Fibroblast of peridontal ligament (primary cell): ENCODE measurements around the gene DOK7.

ENCODE experiments used
- DNase-seq: peaks from one replicate; pipeline ENCODE4 v3.0.0-alpha.2; 2010; ENCODE audit errors: extremely low read depth

DOK7 gene, protein sequence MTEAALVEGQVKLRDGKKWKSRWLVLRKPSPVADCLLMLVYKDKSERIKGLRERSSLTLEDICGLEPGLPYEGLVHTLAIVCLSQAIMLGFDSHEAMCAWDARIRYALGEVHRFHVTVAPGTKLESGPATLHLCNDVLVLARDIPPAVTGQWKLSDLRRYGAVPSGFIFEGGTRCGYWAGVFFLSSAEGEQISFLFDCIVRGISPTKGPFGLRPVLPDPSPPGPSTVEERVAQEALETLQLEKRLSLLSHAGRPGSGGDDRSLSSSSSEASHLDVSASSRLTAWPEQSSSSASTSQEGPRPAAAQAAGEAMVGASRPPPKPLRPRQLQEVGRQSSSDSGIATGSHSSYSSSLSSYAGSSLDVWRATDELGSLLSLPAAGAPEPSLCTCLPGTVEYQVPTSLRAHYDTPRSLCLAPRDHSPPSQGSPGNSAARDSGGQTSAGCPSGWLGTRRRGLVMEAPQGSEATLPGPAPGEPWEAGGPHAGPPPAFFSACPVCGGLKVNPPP

DNA sequence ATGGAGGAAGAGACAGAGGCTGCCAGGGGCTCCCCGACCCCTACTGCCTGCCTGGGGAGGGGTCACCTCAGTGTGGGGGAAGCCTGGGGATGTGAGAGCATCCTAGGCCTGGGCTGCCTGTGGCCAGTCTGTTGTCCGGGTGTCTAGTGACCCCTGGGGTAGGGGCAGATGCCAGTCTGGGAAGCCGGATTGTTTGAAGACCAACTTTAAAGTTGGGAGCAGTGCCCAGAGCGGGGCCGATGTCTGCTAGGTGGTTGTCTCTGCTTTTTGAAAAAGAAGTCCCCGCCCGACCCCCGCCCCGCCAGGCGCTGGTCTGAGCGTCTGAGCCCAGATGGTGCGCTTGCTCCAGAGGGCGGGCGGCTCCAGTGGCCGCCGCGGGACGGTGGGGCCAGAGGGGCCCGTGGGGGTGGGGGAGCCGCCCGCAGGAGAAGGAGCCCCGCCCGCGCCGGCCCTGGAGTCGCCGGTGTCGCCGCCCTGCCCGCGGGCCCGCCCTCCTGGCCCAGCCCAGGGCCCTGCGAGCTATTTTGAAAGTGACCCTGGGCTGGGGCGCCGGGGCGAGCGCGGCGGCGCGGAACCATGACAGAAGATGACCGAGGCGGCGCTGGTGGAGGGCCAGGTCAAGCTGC, at the start of gene DOK7:
TSS of gene DOK7 (plus strand) at position 517 of the 626 bp plus-strand sequence. CDS start at position 587, 70 bp downstream.
- DNase-seq, result no peak

DNA sequence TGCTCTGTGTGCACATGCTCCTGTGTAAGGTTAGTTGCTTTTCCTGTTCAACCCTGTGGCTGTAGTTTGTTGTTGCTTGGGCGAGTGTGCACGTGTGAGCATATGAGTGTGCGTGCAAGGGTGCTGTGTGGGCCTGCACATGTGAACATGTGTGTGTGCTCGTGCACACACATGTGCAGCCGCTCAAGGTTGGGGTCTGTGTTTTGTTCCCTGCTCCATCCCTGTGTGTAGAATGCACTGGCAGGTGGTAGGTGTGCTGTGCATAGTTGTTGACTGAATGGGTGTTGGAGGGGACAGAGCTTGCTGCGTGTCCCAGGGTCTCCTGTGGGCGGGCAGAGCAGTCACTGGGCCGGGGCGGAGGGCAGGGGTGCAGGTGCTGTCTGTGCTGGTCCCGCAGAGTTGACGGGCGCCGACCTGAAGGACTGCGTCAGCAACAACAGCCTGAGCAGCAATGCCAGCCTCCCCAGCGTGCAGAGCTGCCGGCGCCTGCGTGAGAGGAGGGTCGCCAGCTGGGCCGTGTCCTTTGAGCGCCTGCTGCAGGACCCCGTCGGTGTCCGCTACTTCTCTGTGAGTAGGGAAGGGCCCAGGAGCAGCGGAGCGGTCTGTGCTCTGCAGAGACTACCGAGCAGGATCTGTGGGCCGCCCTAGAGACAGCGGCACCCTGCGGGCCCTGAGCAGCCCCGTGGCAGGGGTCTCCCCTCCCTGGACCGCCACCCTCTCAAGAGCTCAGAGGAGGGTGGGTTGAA, 49.3 kb upstream of the DOK7 start:
- DNase-seq, result no peak

DNA sequence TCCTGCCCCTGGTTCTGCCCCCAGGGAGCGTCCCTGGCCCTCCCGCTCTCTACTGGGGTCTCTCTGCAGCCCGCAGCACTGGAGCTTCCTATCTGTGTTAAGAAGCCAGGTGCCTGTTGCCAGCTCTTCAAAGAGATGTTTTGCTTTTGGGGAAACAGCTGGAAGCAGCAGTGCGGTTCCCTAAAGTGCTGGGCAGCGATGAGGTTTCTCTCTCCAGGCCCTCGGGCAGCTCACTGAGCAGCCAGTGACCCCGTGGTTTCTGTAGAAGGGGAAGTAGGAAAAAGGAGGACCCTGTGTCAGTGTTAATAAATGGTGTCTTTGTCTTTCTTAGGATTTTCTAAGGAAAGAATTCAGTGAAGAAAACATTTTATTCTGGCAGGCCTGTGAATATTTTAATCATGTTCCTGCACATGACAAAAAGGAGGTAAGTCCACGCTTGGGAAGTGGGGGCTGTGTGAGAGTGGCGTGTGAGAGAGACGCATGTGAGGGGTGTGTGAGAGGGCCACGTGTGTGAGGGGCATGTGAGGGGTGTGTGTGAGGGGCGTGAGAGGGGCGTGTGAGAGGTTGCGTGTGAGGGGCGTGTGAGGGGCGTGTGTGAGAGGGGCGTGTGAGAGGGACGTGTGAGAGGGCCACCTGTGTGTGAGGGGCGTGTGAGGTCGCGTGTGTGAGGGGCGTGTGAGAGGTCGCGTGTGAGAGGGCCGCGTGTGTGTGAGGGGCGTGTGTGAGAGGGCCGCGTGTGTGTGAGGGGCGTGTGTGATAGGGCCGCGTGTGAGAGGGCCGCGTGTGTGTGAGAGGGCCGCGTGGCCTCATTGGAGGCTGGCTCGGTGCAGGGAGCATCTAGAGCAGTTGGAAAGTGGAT, 48.5 kb upstream of the DOK7 start:
- DNase-seq, result no peak

DNA sequence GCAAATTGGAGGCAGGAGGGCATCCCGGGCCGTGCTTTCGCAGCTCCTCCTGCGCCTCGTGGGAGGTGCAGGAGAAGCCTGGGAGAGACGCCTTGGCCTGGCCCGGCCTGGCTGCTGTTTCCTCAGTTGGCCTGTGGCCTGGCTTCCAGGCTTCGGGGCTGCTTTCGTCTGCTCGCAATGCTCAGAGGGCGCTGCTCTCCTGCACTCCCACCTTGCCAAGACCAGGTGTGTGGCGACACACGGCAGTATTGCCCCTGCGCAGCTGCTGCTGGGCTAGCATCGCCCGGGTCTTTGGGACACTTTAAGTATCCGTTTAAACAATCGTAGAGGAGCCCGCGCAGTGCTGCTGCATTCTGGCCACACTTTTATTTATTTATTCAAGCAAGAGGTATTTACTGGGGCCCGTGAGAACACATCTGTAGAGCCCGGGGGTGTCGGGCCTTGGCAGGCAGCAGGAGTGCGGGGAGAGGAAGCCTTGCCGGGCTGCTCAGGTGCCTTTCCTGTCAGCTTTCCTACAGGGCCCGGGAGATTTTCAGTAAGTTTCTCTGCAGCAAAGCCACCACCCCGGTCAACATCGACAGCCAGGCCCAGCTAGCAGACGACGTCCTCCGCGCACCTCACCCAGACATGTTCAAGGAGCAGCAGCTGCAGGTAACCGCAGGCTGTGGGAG, 47.5 kb upstream of the DOK7 start:
- no peak for DNase-seq

DNA sequence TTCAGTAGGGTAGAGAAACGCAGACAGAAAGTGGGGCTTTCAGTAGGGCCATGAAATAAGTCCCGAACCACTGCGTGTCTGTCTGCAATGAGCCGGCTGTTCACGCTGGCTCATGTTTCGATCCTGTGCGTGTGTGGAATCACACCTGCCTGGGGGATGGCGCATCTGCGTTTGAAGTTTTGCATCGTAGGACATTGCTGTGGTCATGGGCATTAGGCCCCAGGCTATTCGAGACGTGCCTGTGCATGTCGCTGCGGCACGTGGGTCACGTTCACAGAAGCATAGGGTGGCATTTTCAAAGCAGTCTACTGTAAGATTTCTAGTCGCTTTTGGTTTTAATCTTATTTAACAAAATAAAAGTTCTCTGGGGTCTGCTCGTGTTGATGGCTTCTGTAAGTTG, 46.8 kb upstream of the DOK7 start:
- DNase-seq, result no peak

DNA sequence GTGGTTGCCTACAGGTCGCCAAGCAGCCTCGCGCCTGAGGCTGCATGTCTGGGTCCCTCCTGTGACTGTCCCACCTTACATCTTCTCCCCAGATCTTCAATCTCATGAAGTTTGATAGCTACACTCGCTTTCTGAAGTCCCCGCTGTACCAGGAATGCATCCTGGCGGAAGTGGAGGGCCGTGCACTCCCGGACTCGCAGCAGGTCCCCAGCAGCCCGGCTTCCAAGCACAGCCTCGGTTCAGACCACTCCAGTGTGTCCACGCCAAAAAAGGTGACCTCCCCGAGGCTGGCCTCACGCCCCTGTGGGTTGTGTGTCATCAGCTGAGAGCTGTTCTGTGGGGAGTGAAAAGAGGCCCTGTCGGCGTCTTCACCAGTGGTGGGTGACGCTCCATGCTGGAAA, 46.3 kb upstream of the DOK7 start:
- no peak for DNase-seq

DNA sequence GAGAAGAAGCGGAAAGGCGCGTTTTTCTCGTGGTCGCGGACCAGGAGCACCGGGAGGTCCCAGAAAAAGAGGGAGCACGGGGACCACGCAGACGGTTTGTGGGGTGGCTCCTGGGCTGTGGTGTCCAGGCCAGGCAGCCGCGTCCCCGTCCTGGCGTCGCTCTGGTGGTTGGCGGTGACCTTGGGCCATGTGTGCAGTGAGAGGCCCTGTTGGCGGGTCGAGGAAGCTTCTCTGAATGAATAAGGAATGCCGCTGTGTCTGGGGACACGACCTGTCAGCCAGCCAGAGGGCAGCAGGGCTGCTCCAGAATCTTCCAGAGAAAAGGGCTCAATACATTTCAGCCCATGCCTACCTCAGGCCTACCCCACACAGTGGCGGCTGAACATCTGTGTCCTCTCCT, 45.7 kb upstream of the DOK7 start:
- DNase-seq, result no peak

DNA sequence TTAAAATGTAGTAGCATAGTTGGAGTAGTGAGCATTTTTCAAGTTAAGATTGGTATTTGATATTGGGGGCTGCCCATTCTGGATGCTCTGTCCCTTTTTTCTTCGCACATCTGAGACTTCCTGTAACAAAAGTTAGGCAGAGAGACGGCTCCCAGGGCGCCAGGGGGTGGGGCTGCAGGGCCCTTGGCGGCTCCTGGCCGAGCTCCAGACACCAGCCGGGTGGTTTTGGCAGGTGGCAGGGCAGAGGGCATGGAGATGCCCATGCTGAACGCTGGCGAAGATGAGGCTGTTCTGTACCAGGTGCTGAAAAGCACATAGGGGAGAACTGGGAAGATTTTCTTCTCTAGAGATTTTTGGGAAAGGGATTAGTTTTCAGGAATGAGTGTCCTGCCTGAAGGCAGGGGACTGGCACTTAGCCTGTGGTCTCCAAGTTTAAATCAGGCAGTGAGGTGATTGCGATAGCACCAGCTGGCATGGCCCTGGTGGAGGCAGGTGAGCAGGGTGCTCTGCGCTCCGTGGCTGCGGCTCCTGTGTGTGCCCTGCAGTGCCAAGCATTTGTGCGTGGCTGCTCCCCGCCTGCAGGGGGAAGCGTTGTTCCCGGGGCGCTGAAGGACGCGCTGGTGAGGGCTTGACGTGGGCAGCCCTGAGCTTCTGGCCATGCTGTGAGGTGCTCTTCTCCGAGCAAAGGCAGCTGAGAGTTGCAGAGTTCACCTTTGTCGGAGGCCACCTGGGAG, 44.9 kb upstream of the DOK7 start:
- DNase-seq, result no peak

DNA sequence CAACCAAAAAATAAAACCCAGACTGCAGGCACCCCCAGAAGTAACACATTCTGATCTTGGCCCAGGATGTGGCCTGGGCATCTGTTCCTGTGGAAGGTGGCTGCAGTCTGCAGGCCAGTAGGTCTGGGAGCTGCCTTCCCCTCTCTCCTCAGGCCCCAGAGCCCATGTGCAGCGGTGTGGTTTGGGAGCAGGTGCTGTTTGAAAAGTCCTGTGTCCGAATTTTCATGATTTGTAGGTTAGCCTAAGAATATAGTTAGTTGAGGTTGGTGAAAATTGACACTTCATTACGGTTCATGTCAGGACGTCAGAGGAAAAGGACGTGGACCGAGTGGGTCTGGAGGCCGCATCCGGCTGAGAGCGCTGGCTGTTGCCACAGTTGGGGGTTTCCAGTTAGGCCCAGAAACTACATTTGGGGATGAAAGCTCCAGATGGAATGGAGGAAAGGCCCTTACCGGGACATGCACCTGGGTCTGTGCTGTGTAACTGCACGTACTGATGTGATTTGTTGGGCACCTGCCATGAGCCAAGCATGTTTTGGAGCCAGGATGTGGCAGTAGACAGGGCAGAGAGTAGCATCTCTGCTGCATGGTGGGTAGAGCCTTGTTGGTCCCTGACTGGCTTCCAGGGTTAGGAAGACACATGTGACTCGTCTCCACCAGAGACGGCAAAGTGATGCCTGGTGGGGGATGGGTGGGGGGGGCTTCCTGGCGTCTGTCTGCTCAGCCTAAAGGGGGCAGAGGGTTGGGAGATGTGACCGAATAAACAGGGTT, 43.1 kb upstream of the DOK7 start:
- DNase-seq, result no peak

DNA sequence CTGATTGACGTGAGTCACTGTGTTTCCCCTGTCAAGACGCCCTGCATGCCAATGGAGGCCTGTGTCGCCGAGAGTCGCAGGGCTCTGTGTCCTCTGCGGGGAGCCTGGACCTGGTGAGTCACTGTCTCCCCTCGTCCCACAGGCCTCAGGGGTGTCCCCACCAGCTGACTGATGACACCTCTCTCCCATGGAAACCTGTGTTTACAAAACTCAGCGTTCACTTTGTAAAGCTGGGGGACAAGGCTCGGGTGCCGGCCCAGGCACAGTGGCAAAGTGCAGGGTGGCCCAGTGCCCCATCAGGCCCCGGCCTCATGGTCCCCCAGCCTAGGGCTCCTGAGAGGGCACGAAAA, 42.5 kb upstream of the DOK7 start:
- no peak for DNase-seq

DNA sequence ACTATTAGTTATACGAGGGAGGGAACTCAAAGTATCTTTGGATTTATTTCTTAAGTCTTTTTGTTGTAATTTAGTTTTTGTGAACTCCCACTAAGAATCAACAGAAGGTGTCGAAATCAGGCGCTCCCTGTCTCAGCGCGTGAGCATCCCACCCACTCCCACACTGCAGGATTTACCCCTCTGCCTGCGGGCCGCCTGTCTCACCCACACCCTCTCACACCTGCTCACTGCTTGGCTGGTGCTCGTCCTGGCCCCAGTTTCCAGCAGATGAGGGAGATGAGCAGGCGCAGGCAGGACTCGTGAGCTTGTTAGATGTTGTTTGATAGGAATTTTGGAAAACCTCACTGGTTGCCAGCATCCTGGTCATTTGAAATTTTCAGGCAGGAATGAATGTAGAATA, 42.1 kb upstream of the DOK7 start:
- DNase-seq, result no peak

DNA sequence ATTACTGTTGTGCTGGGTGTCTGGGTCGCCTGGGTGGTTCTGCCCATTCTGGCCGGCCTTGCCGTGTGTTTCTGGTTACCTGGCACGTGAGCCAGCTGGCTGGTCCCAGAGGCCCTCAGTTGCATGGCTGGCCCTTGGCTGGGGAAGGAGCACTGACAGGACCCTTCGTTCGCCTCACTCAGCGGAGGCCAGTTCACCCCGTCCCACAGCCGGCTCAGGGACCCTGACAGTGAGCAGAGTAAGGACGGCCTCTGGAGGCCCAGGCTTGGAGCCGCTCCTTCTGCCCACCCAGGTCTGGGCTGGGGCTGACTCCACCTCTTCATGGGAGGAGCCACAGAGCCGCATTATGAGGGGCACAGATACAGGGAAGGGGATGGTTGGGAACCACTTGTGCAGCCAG, 41.6 kb upstream of the DOK7 start:
- DNase-seq, result no peak

DNA sequence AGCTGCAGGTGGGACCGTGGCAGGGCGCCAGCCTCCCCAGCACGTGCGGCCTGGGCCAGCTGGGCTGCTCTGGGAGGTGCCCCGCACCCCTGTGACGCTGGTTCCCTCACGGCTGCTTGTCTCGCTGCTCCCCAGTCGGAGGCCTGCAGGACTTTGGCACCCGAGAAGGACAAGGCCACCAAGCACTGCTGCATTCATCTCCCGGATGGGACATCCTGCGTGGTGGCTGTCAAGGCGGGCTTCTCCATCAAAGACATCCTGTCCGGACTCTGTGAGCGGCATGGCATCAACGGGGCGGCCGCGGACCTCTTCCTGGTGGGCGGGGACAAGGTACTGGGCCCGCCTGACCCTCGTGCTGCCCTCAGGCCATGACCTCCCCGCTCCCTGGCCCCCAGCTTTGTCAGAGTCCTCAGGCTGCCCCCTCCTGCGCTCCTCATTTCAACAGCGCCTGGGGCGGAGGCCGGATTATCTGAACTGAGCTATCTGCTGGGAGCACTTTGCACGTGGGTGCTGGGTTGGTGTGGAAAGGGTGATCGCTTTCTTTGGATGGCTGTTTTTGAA, 40.8 kb upstream of the DOK7 start:
- no peak for DNase-seq

DNA sequence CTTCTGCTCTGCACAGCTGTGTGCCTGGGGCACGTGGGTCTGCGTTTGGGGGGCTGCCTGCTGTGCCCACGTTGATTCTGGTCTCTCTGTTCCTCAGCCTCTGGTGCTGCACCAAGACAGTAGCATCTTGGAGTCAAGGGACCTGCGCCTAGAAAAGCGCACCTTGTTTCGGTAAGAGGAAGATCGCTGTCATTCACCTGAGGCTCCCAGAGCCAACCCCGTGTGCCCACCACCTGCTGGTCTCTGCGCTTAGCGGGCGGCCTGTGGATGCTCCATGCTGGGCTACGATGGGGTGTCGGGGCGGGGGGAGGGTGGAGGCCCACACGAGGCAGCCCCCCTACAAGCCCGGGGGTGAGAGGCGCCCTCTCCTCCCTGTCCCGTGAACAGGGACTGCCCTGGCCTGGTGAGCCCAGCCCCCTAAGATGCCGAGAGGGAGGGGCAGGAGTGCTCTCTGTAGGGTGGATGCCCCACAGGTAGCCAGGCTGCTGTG, 40.3 kb upstream of the DOK7 start:
- no peak for DNase-seq

DNA sequence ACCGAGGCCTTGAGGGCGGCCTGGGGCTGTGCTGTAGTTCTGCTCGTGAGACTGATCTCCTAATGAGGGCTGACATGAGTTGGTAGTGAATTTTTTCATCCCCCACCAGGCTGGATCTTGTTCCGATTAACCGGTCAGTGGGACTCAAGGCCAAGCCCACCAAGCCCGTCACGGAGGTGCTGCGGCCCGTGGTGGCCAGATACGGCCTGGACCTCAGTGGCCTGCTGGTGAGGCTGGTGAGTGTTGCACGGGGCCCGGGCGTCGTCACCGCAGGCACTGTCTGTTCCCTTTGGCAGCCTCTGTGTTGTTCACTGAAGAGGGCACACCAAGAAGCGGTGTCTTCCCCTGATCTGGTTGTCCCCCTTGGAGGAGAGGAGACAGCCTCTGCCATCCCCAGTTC, 39.7 kb upstream of the DOK7 start:
- no peak for DNase-seq

DNA sequence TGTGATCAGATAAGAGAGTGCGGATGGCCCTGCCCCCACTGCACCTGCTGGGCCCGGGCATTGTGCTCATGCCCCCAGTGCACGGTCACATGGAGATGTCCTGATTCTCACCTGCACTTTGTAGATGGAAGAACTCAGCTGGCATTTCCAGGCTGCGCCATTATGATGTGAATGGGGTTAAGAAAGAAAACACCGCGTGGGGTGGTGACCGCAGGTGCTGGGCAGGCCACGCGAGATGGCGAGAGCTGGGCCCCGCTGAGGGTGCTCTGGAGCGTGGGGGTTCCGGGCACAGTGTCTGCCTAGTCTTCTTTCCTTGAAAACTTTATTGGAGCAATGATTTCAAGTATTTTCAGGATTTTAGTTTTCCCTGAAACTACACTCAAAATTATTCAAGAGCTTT, 39.2 kb upstream of the DOK7 start:
- DNase-seq, result no peak

DNA sequence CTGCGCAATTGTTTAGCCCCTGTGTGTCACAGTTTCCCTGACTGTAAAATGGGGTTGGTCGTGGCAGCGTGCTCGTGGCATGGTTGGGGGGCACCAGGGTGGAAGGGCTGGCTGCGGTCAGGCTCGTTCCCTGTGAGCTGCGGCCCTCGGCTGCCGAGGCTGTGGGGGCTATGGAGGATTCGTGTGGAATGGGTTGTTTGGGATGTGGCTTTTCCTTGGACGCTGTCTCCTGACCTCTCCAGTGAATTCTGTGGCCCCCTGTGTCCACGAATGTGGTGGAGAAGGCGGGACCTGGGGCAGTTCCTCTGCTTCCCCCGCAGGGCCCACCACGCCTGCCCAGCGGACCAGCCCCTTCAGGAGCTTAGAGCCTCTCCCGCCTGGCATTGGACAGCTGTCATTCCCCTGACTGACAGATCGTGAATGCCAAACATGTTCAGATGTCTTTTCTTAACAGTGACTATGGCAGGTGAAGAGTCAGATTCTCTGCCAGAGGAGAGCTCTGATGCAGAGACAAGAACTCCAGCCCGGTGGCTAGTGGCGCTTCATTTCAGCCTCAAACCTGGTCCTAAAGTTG, 38.5 kb upstream of the DOK7 start:
- no peak for DNase-seq

DNA sequence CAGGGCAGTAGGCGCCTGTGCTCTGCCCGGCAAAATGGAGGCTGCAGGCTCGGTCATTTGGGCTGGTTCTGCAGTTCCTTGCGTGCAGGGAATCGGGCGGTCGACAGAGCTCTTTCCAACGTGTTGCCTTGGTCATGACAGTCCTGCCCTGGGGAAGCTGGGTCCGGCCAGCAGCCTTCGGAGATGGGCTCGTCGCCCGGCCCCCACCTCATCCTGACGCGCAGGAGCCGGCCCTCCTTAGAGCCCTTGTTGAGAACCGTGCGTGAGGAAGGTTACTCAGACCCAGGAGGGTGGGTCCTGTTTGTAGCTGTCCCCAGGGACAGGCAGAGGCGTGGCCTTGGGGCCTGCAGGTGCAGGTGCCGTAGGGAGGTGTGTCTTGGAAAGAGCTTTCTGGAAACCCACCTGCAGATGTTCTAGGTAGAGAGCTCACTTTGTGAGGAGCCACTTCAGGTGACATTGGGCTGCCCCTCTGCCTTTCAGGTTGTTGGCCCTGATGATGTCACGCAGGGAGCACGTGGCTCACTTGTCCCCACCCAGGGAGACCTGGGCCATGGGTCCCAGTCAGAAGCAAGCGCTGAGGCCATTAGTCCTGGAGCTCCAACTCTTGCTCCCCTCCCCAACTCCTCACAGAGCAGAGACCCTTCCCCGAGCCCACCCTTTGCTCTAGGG, 36.5 kb upstream of the DOK7 start:
- no peak for DNase-seq

DNA sequence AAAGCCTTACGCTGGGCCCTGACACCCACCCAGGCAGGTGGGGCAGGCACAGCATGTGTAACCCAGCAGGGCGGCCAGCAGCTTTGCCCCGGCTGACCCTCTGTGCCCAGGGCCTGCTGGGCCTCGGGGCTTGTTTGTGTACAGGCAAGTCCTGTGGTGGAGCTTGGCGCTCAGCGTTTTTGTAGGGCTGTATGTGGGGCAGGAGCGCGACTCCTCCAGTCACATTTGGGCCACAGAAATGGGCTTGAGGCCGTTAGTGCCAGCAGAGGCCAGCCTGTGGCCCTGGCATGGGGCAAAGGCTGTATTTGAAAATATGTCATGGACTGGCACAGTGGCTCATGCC, 36.0 kb upstream of the DOK7 start:
- DNase-seq, result no peak
